Activated naive CD4-positive, alpha-beta T cell treated with anti-CD3 and anti-CD28 coated beads for 36 hours (primary cell): ENCODE results near the gene LRRC7. TPM values are rescaled to one million over a fixed set of nuclear protein-coding genes. Genes with fewer than 3 reads are reported as not detected.

Source experiments
- CTCF ChIA-PET: fragments of 350-600 bp; sonication (Branson Sonifier 250); formaldehyde crosslinking; loops from one replicate; lab custom pipeline; 2021; ENCODE audit warnings: antibody characterized with exemption; lab: Charles Lee
- DNase-seq: peaks from one replicate; pipeline ENCODE4 v3.0.0-alpha.2; 2020
- H3K27ac Mint-ChIP-seq: one replicate; pipeline ENCODE4 v1.8.0; 2021; ENCODE audit warnings: mild to moderate bottlenecking, mixed read lengths
- H3K27me3 Mint-ChIP-seq: one replicate; pipeline ENCODE4 v1.8.0; 2021; ENCODE audit warnings: low read depth, mixed read lengths
- H3K36me3 Mint-ChIP-seq: one replicate; pipeline ENCODE4 v1.8.0; 2021; ENCODE audit warnings: low read depth, mixed read lengths
- H3K4me1 Mint-ChIP-seq: one replicate; pipeline ENCODE4 v1.8.0; 2021; ENCODE audit warnings: low read depth, mixed read lengths
- H3K4me3 Mint-ChIP-seq: one replicate; pipeline ENCODE4 v1.8.0; 2021; ENCODE audit warnings: mild to moderate bottlenecking, moderate library complexity, mixed read lengths
- H3K9me3 Mint-ChIP-seq: one replicate; pipeline ENCODE4 v1.8.0; 2021; ENCODE audit warnings: mixed read lengths
- intact Hi-C: fragments of 100-400 bp; cut with micrococcal nuclease; formaldehyde crosslinking; loops from one replicate; pipeline ENCODE4 v1.15.1; 2023
- total RNA-seq, 2 experiments: library from RNA; stranded (reverse); gene quantifications; one replicate each; pipeline ENCODE4 v1.2.3, GENCODE V29; 2021

LRRC7 gene
- total RNA-seq, 2 experiments from 2014 or later = not detected

GRCh38 chr1:70077066-70077465 lies 509.3 kb downstream of the LRRC7 start:
- CTCF ChIA-PET = no interaction called here
- Mint-ChIP-seq H3K27me3 (peaks cover 3% of the 10 kb centered on the region), H3K4me3 (no peak overlapping the region), H3K27ac (no peak overlapping the region), H3K9me3 (no peaks in the 10 kb centered on the region), H3K4me1 (no peaks in the 10 kb centered on the region), H3K36me3 (no peaks in the 10 kb centered on the region)
- no peak for DNase-seq
- intact Hi-C loops = no loop called here

GRCh38 chr1:70079546-70079945 lies 511.8 kb downstream of the LRRC7 start:
- no peak overlapping the region for H3K4me3 Mint-ChIP-seq
- DNase-seq = no peak
- no peaks in the 10 kb centered on the region for H3K4me1 Mint-ChIP-seq

GRCh38 chr1:70083519-70083918 lies 515.8 kb downstream of the LRRC7 start:
- H3K4me3 Mint-ChIP-seq = no peak overlapping the region
- DNase-seq = no peak
- H3K27ac Mint-ChIP-seq = no peak overlapping the region
- peaks cover 2% of the 10 kb centered on the region for H3K9me3 Mint-ChIP-seq
- H3K4me1 Mint-ChIP-seq = no peaks in the 10 kb centered on the region
- H3K27me3 Mint-ChIP-seq = peaks cover 6% of the 10 kb centered on the region
- intact Hi-C loops = no loop called here
- CTCF ChIA-PET = no interaction called here
- no peaks in the 10 kb centered on the region for H3K36me3 Mint-ChIP-seq

More at GRCh38 chr1:70079546-70079945, 511.8 kb downstream of the LRRC7 start:
- CTCF ChIA-PET = no interaction called here
- no peak overlapping the region for H3K27ac Mint-ChIP-seq
- H3K9me3 Mint-ChIP-seq = peaks cover 2% of the 10 kb centered on the region
- intact Hi-C loops = no loop called here
- no peaks in the 10 kb centered on the region for H3K36me3 Mint-ChIP-seq
- peaks cover 6% of the 10 kb centered on the region for H3K27me3 Mint-ChIP-seq

DNA sequence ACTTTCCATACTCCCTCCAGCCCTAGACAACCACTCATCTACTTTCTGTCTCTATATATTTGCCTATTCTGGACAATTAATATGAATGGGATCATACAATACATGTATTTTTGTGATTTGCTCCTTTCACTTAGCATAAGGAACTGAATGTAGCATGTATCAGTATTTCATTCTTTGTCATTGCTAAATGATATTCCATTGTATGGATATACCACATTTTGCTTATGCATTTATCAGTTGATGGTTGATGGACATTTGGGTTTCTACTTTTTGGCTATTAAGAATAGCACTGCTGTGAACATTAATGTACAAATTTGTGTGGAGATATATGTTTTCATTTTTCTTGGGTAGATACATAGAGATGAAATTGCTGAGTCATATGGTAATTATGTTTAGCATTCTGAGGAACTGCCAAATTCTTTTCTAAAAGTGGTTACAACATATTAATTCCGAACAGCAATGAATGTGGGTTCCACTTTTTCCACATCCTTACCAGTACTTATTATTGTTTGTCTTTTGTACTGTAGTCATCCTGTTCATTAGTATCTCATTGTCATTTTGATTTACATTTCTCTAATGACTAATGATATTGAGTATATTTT lies 516.7 kb downstream of the LRRC7 start:
- Mint-ChIP-seq H3K9me3 (peaks cover 2% of the 10 kb centered on the region), H3K36me3 (no peaks in the 10 kb centered on the region), H3K4me3 (no peak overlapping the region), H3K4me1 (no peaks in the 10 kb centered on the region), H3K27ac (no peak overlapping the region), H3K27me3 (peaks cover 8% of the 10 kb centered on the region)
- CTCF ChIA-PET = no interaction called here
- DNase-seq = no peak
- intact Hi-C loops = no loop called here

DNA sequence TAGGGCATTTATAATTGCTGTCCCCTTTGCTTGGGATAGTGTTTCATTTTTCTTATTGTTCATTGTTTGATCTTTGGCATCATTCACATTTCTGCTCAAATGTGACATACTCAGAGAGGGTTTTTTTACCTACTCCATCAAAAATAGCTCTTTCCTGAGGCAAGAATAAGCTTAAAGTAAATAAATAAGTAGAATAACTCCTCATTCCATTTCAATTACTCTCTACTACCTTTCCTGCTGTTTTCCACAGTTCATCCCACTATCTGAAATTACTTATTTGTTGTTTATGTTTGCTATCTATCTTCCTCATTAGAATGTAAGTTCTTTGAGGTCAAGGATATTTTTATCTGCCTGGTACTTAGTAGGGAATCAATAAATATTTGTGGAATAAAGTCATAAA lies 517.8 kb downstream of the LRRC7 start:
- Mint-ChIP-seq H3K4me3 (no peak overlapping the region), H3K36me3 (no peaks in the 10 kb centered on the region), H3K27ac (no peak overlapping the region), H3K9me3 (peaks cover 2% of the 10 kb centered on the region), H3K27me3 (peaks cover 8% of the 10 kb centered on the region), H3K4me1 (no peaks in the 10 kb centered on the region)
- intact Hi-C loops = no loop called here
- CTCF ChIA-PET = interaction anchor here (0.6 kb wide), 1 partner anchor 909 kb away, joined by 3 read pairs; no protein-coding TSS in a partner anchor
- no peak for DNase-seq

DNA sequence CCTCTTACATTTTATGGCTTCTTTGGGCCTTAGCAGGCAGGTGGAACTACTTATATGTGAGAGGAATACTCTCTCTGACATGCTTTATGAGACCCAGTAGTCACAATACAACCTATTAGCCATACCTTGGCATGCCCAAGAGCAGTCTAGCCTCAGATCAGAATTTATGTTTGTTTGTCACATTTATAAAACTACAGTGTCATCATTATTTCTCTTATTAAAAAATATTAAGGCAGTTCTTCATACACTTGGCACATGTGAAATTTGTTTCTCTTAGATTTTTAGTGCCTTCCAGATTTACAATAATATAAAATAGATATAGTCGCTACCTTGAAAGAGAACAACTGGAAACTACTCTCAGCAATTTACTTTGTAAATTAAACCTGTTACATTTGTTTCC lies 519.2 kb downstream of the LRRC7 start:
- peaks cover 8% of the 10 kb centered on the region for H3K27me3 Mint-ChIP-seq
- peaks cover 2% of the 10 kb centered on the region for H3K9me3 Mint-ChIP-seq
- no peak for DNase-seq
- no peak overlapping the region for H3K4me3 Mint-ChIP-seq
- CTCF ChIA-PET = no interaction called here
- H3K27ac Mint-ChIP-seq = no peak overlapping the region
- H3K4me1 Mint-ChIP-seq = no peaks in the 10 kb centered on the region
- no peaks in the 10 kb centered on the region for H3K36me3 Mint-ChIP-seq
- intact Hi-C loops = no loop called here

DNA sequence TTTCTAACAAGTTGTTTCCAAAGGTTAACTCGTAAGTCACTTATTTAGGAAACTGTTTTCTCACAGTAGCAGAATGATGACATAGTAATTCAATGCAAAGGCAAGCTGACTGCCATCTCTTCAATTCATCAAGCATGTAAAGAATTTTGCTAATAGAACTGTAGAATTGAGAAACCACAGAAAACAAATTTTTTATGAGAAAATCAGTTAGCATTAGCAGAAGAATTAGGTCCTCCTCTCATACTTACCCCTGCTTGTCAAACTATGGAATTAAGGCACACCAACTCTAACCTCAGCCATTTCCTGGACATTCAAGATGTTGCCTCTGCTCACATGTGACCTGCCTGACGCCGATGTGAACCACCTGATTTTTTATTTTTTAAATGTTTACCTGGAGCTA lies 522.4 kb downstream of the LRRC7 start:
- Mint-ChIP-seq H3K27ac (no peak overlapping the region), H3K4me1 (no peaks in the 10 kb centered on the region), H3K36me3 (no peaks in the 10 kb centered on the region), H3K9me3 (no peaks in the 10 kb centered on the region), H3K4me3 (no peak overlapping the region), H3K27me3 (peaks cover 8% of the 10 kb centered on the region)
- intact Hi-C loops = no loop called here
- DNase-seq = no peak
- CTCF ChIA-PET = no interaction called here

GRCh38 chr1:70090875-70091274 lies 523.2 kb downstream of the LRRC7 start:
- no peak for DNase-seq
- Mint-ChIP-seq H3K4me1 (no peaks in the 10 kb centered on the region), H3K36me3 (no peaks in the 10 kb centered on the region), H3K27ac (no peak overlapping the region), H3K9me3 (no peaks in the 10 kb centered on the region), H3K27me3 (peaks cover 8% of the 10 kb centered on the region), H3K4me3 (no peak overlapping the region)
- CTCF ChIA-PET = no interaction called here
- intact Hi-C loops = no loop called here

- H3K36me3 Mint-ChIP-seq = no peaks in the 10 kb centered on the region
- DNase-seq = no peak
- H3K27me3 Mint-ChIP-seq = peaks cover 11% of the 10 kb centered on the region
- no peak overlapping the region for H3K27ac Mint-ChIP-seq
- intact Hi-C loops = no loop called here
- H3K4me3 Mint-ChIP-seq = no peak overlapping the region
- no peaks in the 10 kb centered on the region for H3K4me1 Mint-ChIP-seq
- CTCF ChIA-PET = no interaction called here
- H3K9me3 Mint-ChIP-seq = no peaks in the 10 kb centered on the region
Measured at GRCh38 chr1:70091811-70092210, 524.1 kb downstream of the LRRC7 start.

DNA sequence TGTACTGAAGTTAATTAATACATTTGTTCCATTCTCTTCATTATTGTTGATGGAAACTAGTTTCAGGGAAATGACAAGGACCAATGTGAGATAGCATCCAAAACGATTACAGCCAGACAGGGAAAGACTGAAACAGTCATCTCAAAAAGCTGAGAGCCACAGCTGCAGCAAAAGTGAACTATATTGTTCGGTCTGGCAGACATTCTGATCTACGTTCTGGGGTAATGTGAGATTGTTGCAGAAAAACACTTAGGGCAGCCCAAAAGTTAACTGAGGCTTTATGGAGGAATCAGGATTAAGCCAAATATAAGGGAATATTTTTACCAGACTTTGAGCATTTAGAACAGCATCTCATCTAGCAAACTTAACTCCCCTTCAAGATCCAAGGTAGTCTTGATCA lies 524.8 kb downstream of the LRRC7 start:
- no peaks in the 10 kb centered on the region for H3K9me3 Mint-ChIP-seq
- no peak overlapping the region for H3K27ac Mint-ChIP-seq
- no peak for DNase-seq
- H3K27me3 Mint-ChIP-seq = peaks cover 11% of the 10 kb centered on the region
- H3K4me1 Mint-ChIP-seq = no peaks in the 10 kb centered on the region
- CTCF ChIA-PET = no interaction called here
- H3K4me3 Mint-ChIP-seq = no peak overlapping the region
- intact Hi-C loops = no loop called here
- no peaks in the 10 kb centered on the region for H3K36me3 Mint-ChIP-seq

DNA sequence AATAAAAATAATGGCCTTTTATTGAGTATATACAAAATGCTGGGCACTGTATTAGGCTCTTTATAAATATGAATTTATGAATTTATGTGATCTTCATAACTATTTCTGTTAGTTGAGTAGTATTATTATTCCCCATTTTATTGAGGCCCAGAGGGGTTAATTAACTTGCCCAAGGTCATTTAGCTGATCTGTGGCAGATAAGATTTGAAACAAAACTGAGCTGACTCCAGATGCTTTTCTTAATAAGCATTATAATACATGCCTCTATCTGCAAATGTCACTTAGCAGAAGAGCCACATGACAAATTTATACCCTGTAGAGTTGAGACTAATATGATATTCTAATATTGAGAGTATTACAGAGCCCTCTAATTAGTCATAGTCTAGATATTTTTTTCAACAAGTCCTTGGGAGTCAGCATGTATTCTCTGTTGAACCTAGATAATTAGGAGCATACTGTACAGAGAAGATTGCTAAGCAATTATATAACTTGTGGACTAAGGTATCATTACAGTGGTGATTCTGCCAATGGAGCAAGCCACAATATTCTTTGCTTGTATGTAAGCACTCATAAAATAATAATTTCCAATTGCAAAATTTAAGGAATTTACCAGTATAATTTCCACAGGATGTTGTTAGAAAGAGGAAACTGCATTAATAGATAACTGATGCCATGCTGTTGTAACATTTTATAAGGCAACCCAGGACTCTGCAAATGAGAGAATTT lies 525.7 kb downstream of the LRRC7 start:
- CTCF ChIA-PET = no interaction called here

DNA sequence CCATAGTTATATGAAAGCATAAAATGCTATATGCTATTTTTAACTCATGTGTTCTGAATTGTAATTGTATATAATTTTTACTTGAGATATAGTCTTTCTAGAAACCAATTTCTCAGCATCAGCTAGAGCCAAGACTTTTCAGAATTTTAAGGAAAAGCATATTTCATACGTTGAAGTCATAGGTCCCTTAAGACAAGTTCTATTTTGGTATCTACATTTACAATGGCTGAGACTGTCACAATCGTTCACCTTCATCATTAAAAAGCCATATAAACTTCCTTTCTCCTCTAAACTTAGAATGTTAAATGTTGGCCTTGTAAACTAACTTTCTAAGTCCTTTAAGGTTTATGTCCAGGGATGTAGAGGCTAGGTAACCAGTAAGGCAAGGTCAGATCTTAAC lies 533.5 kb downstream of the LRRC7 start:
- CTCF ChIA-PET = no interaction called here

More for the DNA sequence above, 525.7 kb downstream of the LRRC7 start:
- Mint-ChIP-seq H3K36me3 (no peaks in the 10 kb centered on the region), H3K27me3 (peaks cover 9% of the 10 kb centered on the region), H3K27ac (no peak overlapping the region), H3K4me3 (no peak overlapping the region), H3K4me1 (no peaks in the 10 kb centered on the region), H3K9me3 (no peaks in the 10 kb centered on the region)
- intact Hi-C loops = no loop called here
- DNase-seq = no peak

DNA sequence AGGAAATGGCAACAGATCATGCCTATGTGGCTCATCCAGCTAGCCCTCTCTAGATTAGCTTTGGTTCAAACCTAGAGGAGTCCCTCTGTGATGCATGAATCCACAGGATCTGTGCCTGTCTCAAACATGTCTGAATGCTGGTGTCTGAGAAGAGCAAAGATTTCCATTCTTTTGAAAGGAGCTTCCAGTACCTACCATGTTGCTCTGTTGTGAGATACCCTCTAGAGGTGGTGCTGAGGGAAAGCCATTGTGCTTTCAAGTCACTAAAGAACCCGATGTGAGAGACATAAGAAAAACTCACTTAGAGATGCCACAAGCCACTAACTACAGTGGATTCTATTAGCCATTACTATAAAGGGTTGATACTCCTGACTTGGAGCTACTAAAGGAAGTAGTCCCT lies 534.1 kb downstream of the LRRC7 start:
- DNase-seq = no peak
- CTCF ChIA-PET = interaction anchor here (0.6 kb wide), 1 partner anchor 182 kb away, joined by 3 read pairs; no protein-coding TSS in a partner anchor
- Mint-ChIP-seq H3K9me3 (no peaks in the 10 kb centered on the region), H3K36me3 (no peaks in the 10 kb centered on the region), H3K4me3 (no peak overlapping the region), H3K27me3 (no peaks in the 10 kb centered on the region), H3K4me1 (no peaks in the 10 kb centered on the region), H3K27ac (no peak overlapping the region)
- intact Hi-C loops = no loop called here

More for the DNA sequence above, 533.5 kb downstream of the LRRC7 start:
- intact Hi-C loops = no loop called here
- H3K4me3 Mint-ChIP-seq = no peak overlapping the region
- no peaks in the 10 kb centered on the region for H3K36me3 Mint-ChIP-seq
- H3K4me1 Mint-ChIP-seq = no peaks in the 10 kb centered on the region
- H3K27me3 Mint-ChIP-seq = peaks cover 2% of the 10 kb centered on the region
- no peaks in the 10 kb centered on the region for H3K9me3 Mint-ChIP-seq
- H3K27ac Mint-ChIP-seq = no peak overlapping the region
- DNase-seq = no peak
